K562 (cell line): ENCODE results near the gene NUP188. TPM values are rescaled to one million over a fixed set of nuclear protein-coding genes. Genes with fewer than 3 reads are reported as not detected.

Experiments used
- ATAC-seq: fragments of 200-7000 bp; cut with Tn5 transposase; 3 replicates; pipeline ENCODE4 v1.9.1; 2020; ENCODE audit warnings: moderate library complexity
- BruUV-seq: library from RNA; stranded (reverse); fragments of 400-500 nt; replicated peaks from 2 replicates; lab custom pipeline; 2021; lab: Mats Ljungman, UMichigan
- CTCF ChIA-PET: fragments of 300-600 bp; formaldehyde crosslinking; extraction: SDS; loops from one replicate; lab custom pipeline; 2021; ENCODE audit warnings: low intra/inter-chr PET ratio; lab: Yijun Ruan, JAX
- POLR2A ChIA-PET: fragments of 300-600, 350-650 bp; sonication (Branson Sonifier 250); formaldehyde crosslinking; extraction: SDS; loops from one replicate; lab custom pipeline; 2021; ENCODE audit warnings: antibody characterized with exemption, inconsistent platforms; lab: Yijun Ruan, JAX
- DNase-seq, 4 experiments: peaks; one replicate each; pipeline versions ENCODE4 v3.0.0 to v3.0.0-alpha.2; 2011 to 2018; ENCODE audit warnings: low spot score in 3 of 4, mixed read lengths in 3 of 4; ENCODE audit errors: extremely low read depth in 1 of 4
- FAIRE-seq: peaks from 2 replicates; lab custom pipeline; 2011; peaks lifted over from hg19 to GRCh38; lab: Jason Lieb, UNC
- H2AFZ ChIP-seq: 2 replicates; pipeline ENCODE4 v1.6.0; 2011; ENCODE audit warnings: low read depth, low read length, control low read depth, inconsistent platforms
- H3K27ac ChIP-seq: fragments of 200-600 bp; 3 replicates; pipeline ENCODE4 v1.8.0; 2011; ENCODE audit warnings: low read depth, mild to moderate bottlenecking, control low read depth, inconsistent platforms, low read length, moderate library complexity, mixed read lengths; ENCODE audit errors: extremely low read depth
- H3K27me3 ChIP-seq, 2 experiments: fragments of 300-600 bp in 1 of 2; 2 replicates in 1 of 2; 3 replicates in 1 of 2; pipeline versions ENCODE4 v1.6.0 to v1.8.0; 2011; ENCODE audit warnings: inconsistent platforms in 2 of 2, low read length in 2 of 2, mild to moderate bottlenecking in 1 of 2, mixed read lengths in 1 of 2, moderate library complexity in 1 of 2; ENCODE audit not compliant: control insufficient read depth in 2 of 2, insufficient read depth in 2 of 2
- H3K36me3 ChIP-seq: fragments of 300-600 bp; 3 replicates; pipeline ENCODE4 v1.8.0; 2011; ENCODE audit warnings: mild to moderate bottlenecking, low read length, inconsistent platforms; ENCODE audit not compliant: control insufficient read depth, insufficient read depth
- H3K4me1 ChIP-seq, 2 experiments: fragments of 200-600 bp in 1 of 2; replicated peaks in 1 of 2; 2 replicates in 1 of 2; 3 replicates in 1 of 2; pipeline versions ENCODE4 v1.5.1 to v1.8.0; 2011; ENCODE audit warnings: inconsistent platforms in 2 of 2, low read length in 2 of 2, mild to moderate bottlenecking in 1 of 2, mixed read lengths in 1 of 2, moderate library complexity in 1 of 2; ENCODE audit not compliant: control insufficient read depth in 2 of 2, insufficient read depth in 2 of 2
- H3K4me2 ChIP-seq: 2 replicates; pipeline ENCODE4 v1.6.1; 2011; ENCODE audit warnings: low read length, control low read depth, inconsistent platforms, mixed read lengths; ENCODE audit not compliant: insufficient read depth
- H3K4me3 ChIP-seq: fragments of 200-600 bp; sonication (generic), shearing (Covaris generic); 2 replicates; pipeline ENCODE4 v1.5.1; 2016; ENCODE audit warnings: control low read depth, inconsistent platforms
- H3K79me2 ChIP-seq: fragments of 200-600 bp; 3 replicates; pipeline ENCODE4 v1.8.0; 2011; ENCODE audit warnings: low read length, inconsistent platforms; ENCODE audit not compliant: control insufficient read depth, insufficient read depth
- H3K9ac ChIP-seq, 2 experiments: 2 replicates each; pipeline versions ENCODE4 v1.6.0 to v1.6.1; 2011; ENCODE audit warnings: low read depth in 2 of 2, low read length in 2 of 2, control low read depth in 1 of 2, inconsistent platforms in 1 of 2, mild to moderate bottlenecking in 1 of 2, mixed read lengths in 1 of 2; ENCODE audit not compliant: insufficient read depth in 1 of 2
- H3K9me1 ChIP-seq: one replicate; pipeline ENCODE4 v1.6.0; 2011; ENCODE audit warnings: inconsistent platforms, mild to moderate bottlenecking, low read length, moderate library complexity; ENCODE audit not compliant: control insufficient read depth, insufficient read depth
- H3K9me3 ChIP-seq: replicated peaks from 2 replicates; pipeline ENCODE4 v1.5.1; 2011; ENCODE audit warnings: low read depth, low read length, inconsistent platforms; ENCODE audit not compliant: control insufficient read depth, insufficient read depth
- H4K20me1 ChIP-seq: replicated peaks from 2 replicates; pipeline ENCODE4 v1.6.1; 2011; ENCODE audit warnings: low read length, inconsistent platforms, mixed read lengths; ENCODE audit not compliant: control insufficient read depth, insufficient read depth
- BCL6 ChIP-seq: fragments of 250-450 bp; sonication (Bioruptor Pico); IDR thresholded peaks from 2 replicates; pipeline ENCODE4 v1.4.0; 2020
- ETV5 ChIP-seq: sonication (generic); formaldehyde crosslinking; IDR thresholded peaks from 2 replicates; pipeline ENCODE4 v1.4.0; 2020; ENCODE audit warnings: low read depth, mild to moderate bottlenecking, missing genetic modification reagents
- GABPA ChIP-seq: fragments of 200-800 bp; sonication (Bioruptor generic); conservative IDR thresholded peaks from 2 replicates; pipeline ENCODE4 v1.6.1; 2016; ENCODE audit warnings: low read depth, missing genetic modification characterization, missing compliant biosample characterization
- HNRNPUL1 ChIP-seq: fragments of 200-400 bp; formaldehyde crosslinking; IDR thresholded peaks from 2 replicates; pipeline ENCODE4 v1.6.1; 2017; ENCODE audit warnings: low read length
- POLR2A ChIP-seq: fragments of 450-650 bp; conservative IDR thresholded peaks from 2 replicates; pipeline ENCODE4 v1.6.1; 2016
- POLR2AphosphoS5 ChIP-seq: IDR thresholded peaks from 2 replicates; pipeline ENCODE4 v1.6.1; 2011; ENCODE audit warnings: mild to moderate bottlenecking, low read depth, low read length, moderate library complexity; ENCODE audit not compliant: control insufficient read depth, insufficient read depth
- SMARCE1 ChIP-seq: fragments of 450-650 bp; IDR thresholded peaks from 2 replicates; pipeline ENCODE4 v1.7.1; 2016; ENCODE audit warnings: mild to moderate bottlenecking
- WGBS: fragments of 100-300 bp; shearing (Covaris generic); methylation state at CpG from one replicate; pipeline ENCODE4 v1.1.6; 2016; ENCODE audit warnings: low coverage, mixed read lengths; ENCODE audit not compliant: insufficient coverage; ENCODE audit errors: missing lambda C conversion rate; 5-methylcytosine and 5-hydroxymethylcytosine counted together
- in situ Hi-C: fragments of 300-500 bp; cut with MboI; formaldehyde crosslinking; loops from 4 replicates; pipeline ENCODE4 v1.15.0; 2018; ENCODE audit warnings: inconsistent platforms, mixed read lengths
- intact Hi-C: fragments of 100-400 bp; cut with micrococcal nuclease; formaldehyde crosslinking; loops from 2 replicates; pipeline ENCODE4 v1.14.2; 2022
- polyA plus RNA-seq, 8 experiments: library from polyadenylated mRNA; depleted of rRNA in 4 of 8; stranded (reverse) in 5 of 8; unstranded in 3 of 8; fragments of >200 nt; fragmentation: Nextera tagmentation in 2 of 8; fragmentation: Illumina TruSeq in 1 of 8; extraction: Ambion mirVana in 2 of 8; extraction: Trizol in 1 of 8; gene quantifications; 2 replicates each; pipeline versions ENCODE4 v1.2.1 to v1.2.3, GENCODE V29; 2011 to 2014; ENCODE audit warnings: inconsistent platforms in 1 of 8, missing spikeins in 1 of 8
- total RNA-seq, 7 experiments: library from RNA; depleted of rRNA in 6 of 7; stranded (reverse); fragments of >200 nt in 6 of 7; fragmentation: Illumina TruSeq in 2 of 7; extraction: Trizol in 2 of 7; gene quantifications; 2 replicates each; pipeline versions ENCODE4 v1.2.1 to v1.2.3, GENCODE V29; 2011 to 2021; ENCODE audit warnings: low replicate concordance in 1 of 7
- TF ChIP-seq, protein P1 (sequence below): fragments of 450-650 bp; IDR thresholded peaks from 2 replicates; pipeline ENCODE4 v1.6.1; 2017; ENCODE audit warnings: antibody characterized with exemption

The NUP188 gene
- total and polyA plus RNA-seq, 9 of the 15 experiments (the other 6 are each of a cell fraction or from before 2014, with no cell fraction given), result 11.7 to 135 (median 70.6) TPM

DNA sequence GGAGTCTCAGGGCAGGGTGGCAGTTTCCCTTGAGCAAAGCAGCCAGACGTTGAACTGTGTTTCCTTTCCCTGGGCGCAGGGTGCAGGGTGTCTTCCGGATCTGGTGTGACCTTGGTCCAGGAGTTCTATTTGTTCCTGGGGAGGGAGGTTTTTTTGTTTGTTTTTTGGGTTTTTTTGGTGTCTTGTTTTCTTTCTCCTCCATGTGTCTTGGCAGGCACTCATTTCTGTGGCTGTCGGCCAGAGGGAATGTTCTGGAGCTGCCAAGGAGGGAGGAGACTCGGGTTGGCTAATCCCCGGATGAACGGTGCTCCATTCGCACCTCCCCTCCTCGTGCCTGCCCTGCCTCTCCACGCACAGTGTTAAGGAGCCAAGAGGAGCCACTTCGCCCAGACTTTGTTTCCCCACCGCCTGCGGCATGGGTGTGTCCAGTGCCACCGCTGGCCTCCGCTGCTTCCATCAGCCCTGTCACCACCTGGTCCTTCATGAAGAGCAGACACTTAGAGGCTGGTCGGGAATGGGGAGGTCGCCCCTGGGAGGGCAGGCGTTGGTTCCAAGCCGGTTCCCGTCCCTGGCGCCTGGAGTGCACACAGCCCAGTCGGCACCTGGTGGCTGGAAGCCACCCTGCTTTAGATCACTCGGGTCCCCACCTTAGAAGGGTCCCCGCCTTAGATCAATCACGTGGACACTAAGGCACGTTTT, 30.2 kb upstream of the NUP188 start (continued):
- TF ChIP-seq, protein P1, sequence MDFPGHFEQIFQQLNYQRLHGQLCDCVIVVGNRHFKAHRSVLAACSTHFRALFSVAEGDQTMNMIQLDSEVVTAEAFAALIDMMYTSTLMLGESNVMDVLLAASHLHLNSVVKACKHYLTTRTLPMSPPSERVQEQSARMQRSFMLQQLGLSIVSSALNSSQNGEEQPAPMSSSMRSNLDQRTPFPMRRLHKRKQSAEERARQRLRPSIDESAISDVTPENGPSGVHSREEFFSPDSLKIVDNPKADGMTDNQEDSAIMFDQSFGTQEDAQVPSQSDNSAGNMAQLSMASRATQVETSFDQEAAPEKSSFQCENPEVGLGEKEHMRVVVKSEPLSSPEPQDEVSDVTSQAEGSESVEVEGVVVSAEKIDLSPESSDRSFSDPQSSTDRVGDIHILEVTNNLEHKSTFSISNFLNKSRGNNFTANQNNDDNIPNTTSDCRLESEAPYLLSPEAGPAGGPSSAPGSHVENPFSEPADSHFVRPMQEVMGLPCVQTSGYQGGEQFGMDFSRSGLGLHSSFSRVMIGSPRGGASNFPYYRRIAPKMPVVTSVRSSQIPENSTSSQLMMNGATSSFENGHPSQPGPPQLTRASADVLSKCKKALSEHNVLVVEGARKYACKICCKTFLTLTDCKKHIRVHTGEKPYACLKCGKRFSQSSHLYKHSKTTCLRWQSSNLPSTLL, result no peak
- TF ChIP-seq ETV5 (no peak), GABPA (tag) (no peak), BCL6 (CRISPR knock-in tag) (no peak)

DNA sequence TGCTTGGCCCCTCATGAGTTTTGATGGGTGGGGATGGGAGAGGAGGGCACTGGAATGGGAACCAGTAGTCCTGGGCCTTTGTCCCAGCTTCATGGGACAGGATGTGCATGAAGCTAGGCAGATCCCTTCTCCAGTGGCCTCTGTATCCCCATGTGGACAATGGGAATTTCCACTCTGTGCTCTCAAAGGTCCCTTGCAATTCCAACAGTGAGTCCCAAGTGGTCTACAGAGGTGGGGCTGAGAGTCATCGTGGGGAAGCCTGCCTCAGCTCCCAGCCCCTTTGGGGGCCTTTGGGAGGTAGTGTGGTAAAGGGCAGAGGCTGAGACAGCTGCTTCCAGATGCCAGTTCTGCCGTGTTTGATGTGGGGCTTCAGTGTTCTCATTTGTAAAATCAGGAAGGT, 28.6 kb upstream of the NUP188 start:
- no TSS peak for BruUV-seq
- no peak overlapping the region for H3K27ac ChIP-seq
- intact Hi-C loops, result no loop called here
- H4K20me1 ChIP-seq, result no peaks in the 10 kb centered on the region
- peak overlapping the region in 1 of 2 experiments; percentile 45; a peak in 1 of 4 replicates for H3K9ac ChIP-seq
- POLR2A ChIA-PET, result interaction anchor here (0.5 to 0.6 kb wide), 4 partner anchors 8 to 763 kb away, joined by 3 to 4 read pairs (median 3); no protein-coding TSS in a partner anchor
- H3K4me1 ChIP-seq, result peaks cover 6 to 37% of the 10 kb centered on the region in 2 experiments
- CTCF ChIA-PET, result no interaction called here
- DNase-seq (no peak), ATAC-seq (no peak), FAIRE-seq (no peak)
- TF ChIP-seq POLR2A (0 out of 2 replicates have a peak, but pooled peaks have one; percentile 25), HNRNPUL1 (no peak), SMARCE1 (no peak), POLR2AphosphoS5 (peak; percentile 14; the same call in 1 of the 2 replicates)
- 52% methylated on average over 2 of the region's 2 CpGs for WGBS
- in situ Hi-C loops, result no loop called here
- H2AFZ ChIP-seq, result no peak overlapping the region
- 0 out of 3 replicates have a peak, but pooled peaks cover 4% of the 10 kb centered on the region for H3K79me2 ChIP-seq
- H3K36me3 ChIP-seq, result peaks cover 29% of the 10 kb centered on the region; the same call in 2 of the 3 replicates
- H3K9me1 ChIP-seq, result no peaks in the 10 kb centered on the region
- no peaks in the 10 kb centered on the region for H3K27me3 ChIP-seq
- H3K9me3 ChIP-seq, result no peaks in the 10 kb centered on the region
- H3K4me2 ChIP-seq, result no peak overlapping the region
- no peak overlapping the region for H3K4me3 ChIP-seq
